HG03159 (cell line): ENCODE results near the gene ABI3.

Experiments used
- ATAC-seq: cut with Tn5 transposase; IDR thresholded peaks from one replicate; pipeline ENCODE4 v1.9.1; 2021; ENCODE audit warnings: mild to moderate bottlenecking, moderate library complexity; ENCODE audit not compliant: unreplicated experiment

The ABI3 gene

GRCh38 chr17:49196520-49196919, 14.0 kb upstream of the ABI3 start:
- ATAC-seq: no peak

DNA sequence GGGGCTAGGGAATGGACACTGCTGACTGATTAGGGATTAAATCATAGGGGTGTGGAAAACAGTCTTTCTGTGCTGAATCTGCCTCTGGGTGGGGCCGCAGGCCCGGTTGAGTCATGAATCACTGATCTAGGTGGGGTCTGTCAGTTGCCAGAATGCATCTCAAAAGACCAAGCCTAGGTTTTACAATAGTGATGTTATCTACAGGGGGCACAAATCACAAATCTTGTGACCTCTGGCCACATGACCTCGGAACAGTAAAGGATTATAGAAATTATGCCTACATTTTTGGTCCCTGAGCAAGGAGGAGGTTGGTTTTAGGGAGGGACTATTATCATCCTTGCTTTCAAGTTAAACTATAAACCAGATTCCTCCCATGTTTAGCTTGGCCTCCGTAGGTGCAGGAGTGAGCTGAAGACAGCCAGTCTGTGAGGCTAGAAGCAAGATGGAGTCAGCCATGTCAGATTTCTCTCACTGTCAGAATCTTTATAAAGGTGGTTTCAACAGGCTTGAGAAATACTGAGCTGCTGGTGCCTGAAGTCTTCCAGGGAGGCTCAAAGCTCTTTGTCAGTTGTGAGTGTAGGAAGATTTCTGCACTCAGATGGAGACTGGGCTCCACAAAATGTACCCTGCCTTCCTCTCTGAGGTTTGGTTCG, 13.0 kb upstream of the ABI3 start:
- ATAC-seq: no peak

- no peak for ATAC-seq
Observed at GRCh38 chr17:49198211-49198610, 12.3 kb upstream of the ABI3 start.

- no peak for ATAC-seq
Observed at GRCh38 chr17:49200423-49201083, 10.0 kb upstream of the ABI3 start.

- ATAC-seq: no peak
Observed at GRCh38 chr17:49201481-49201927, 9.0 kb upstream of the ABI3 start.

GRCh38 chr17:49203796-49204195, 6.7 kb upstream of the ABI3 start:
- no peak for ATAC-seq

- no peak for ATAC-seq
Observed at GRCh38 chr17:49204516-49204915, 6.0 kb upstream of the ABI3 start.

DNA sequence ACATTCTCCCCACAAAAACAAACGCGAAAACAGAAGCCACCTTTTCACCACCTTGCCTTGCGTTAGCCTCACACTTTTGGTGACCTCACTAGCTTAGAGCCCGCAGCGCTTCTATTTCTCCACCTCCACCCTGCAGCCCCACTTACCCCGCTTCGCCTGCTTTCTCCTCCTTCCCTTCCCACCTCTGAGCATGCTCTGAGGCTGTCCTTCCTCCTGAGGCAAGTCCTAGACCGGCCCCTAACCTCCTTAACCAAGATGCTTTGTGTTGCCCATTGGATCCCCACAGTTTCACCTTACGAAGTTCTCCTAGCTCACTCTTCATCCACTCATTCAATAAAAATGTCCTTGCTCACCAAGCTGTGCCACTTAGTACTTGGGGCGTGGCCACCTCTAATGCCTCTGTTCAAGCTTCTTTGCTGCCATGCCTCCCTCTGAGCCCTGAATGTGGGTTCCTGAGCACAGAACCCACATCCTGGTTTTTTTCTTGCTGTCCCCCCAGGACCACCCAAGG, 1.4 kb upstream of the ABI3 start:
- ATAC-seq: no peak

DNA sequence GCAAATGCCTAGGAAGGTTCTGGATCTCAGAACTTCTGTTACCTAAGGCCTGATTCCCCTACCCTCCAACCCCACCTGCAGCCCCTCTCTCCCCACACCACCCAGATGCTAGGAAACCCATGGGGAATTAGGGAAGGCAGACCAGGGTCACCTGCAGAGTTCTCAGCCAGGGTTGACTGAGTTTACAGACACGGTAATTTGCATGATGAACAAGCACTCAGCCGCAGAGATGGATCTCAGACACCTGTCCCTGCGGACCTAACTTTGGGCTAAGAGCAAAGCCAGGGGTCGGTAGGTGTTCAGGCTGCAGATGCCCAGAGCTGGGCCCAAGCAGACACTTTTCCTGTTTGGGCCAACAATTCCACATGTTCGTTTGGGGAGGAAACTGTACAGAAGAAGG, 2.9 kb downstream of the ABI3 start:
- no peak for ATAC-seq

DNA sequence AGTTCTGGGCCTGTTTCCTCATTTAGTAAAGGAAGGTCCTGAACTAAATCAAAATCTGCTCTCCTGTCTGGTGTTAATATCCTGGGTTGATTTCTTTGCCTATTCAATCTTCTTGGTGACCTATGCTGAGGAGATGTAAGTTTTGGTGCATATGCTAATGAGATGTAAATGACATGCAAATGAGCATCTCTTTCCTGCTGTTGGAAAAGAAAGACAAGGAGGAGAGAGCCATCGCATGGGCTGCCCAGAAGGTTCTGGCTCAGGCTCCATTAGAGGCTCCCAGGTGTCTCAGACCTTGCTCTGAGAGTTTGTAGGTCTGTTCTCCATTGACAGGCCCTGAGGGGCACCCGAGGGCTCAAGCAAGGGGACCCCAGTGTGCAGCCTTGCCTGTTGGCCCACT, 3.3 kb downstream of the ABI3 start:
- no peak for ATAC-seq

- no peak for ATAC-seq
Observed at GRCh38 chr17:49214676-49215360, 4.3 kb downstream of the ABI3 start.

- no peak for ATAC-seq
Observed at GRCh38 chr17:49216482-49216881, 6.0 kb downstream of the ABI3 start.

- no peak for ATAC-seq
Observed at GRCh38 chr17:49216953-49217650, 6.6 kb downstream of the ABI3 start.

GRCh38 chr17:49217651-49218413, 7.3 kb downstream of the ABI3 start:
- no peak for ATAC-seq

DNA sequence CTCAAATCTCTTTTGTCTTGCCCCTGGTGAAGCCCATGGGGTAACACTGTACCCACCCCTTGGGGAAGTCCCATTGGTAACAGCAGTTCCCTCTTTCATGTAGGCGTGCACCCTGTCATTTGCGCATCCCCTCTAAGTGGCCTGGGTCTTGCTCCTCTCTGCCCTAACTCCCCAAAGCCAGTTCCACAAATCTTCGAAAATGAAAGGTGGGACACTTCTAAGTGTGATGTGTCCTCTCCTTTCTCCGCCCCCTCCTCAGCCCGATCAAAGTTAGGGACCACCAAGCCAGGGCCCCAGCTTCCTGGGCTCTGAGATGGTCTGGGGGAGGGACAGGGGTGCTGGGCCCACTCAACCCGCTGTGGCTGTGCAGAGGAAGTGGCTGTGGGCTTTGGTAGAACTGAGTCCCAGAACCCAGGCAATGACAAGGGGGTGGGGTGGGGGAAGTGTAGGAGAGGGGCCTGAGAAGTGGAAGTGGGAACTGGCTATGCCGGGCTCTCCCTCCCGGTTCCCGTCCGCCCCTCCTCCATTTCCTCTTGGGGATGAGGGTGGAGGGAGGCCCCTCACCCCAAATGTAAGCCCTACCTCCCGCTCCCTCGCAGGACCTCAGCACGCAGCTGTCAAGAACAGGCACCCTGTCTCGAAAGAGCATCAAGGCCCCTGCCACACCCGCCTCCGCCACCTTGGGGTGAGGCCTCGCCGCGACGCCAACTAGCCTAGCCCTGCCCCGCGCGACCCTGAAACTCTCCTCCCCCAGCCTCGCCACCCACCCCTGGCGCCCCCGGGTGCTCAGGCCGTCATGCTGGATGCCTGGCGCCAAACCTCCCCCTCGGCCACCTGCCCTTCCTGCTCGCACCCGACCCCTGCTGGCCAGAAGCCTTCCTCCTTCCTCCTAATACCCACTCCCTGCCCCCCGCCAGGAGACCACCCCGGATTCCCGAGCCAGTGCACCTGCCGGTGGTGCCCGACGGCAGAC, 8.7 kb downstream of the ABI3 start:
- no peak for ATAC-seq

DNA sequence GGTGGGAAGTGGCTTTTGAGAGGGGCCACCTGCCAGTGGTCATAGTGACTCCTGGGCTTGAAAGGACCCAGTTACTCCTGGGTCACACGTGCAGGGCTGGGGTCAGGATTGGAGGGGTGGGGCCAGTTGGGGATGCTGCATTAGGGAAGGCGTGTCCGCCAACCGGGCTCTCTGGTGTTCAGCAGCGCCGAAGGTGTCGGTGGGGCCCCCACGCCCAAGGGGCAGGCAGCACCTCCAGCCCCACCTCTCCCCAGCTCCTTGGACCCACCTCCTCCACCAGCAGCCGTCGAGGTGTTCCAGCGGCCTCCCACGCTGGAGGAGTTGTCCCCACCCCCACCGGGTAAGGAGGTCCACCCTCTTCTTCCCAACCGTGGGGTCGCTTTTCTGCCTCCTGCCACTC, 9.5 kb downstream of the ABI3 start:
- ATAC-seq: no peak

- no peak for ATAC-seq
Observed at GRCh38 chr17:49223168-49223516, 12.6 kb downstream of the ABI3 start.

DNA sequence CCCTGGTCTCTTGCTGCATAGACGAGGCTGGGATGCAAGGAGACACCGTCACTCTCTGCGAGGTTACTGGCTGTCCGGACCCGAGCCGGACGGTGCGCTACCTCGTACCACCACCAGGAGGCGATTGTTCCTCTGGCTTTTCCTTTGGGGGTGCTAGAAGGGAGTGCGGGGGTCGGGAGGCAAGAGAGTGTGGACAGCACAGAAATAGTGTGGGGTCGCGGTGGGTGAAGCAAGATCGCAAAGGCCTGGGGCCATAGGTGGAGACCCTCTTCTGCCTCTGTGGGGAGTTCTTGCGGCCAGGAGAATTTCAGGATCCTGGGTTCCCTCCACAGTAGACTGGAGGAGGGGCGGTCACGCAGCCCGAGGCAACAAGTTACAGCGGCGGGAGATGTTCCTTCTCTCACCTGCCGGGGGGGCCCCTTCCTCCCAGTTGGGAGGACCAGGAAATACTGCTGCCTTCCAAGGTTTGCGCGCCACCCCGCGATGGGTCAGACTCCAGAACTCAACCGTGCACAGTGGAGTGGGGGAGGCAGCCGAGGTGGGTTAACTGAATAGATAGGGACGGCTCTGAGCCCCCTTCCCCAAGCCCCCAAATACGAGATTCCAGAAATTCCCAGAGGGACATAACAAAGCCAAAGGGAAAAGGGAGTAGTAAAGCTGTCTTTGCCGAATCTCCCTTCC, 13.2 kb downstream of the ABI3 start:
- no peak for ATAC-seq
